Measurements from ENCODE around the gene MDK.

GRCh38 chr11:46385169-46386004 lies 3.9 kb downstream of the MDK start:
- TF ChIP-seq CTCF (IDR thresholded peaks at IDR 0.05 in 8 of 11, conservative IDR thresholded peaks at IDR 0.05 in 3 of 11) (no peak), POLR2AphosphoS5 (IDR thresholded peaks at IDR 0.05) (peak in 1 of 3 donors; percentile 0), POLR2A (IDR thresholded peaks at IDR 0.05) (no peak)
